GM21737 (cell line): Measurements from ENCODE around the gene ERGIC1.

Experiments
- ATAC-seq: cut with Tn5 transposase; IDR thresholded peaks from one replicate; pipeline ENCODE4 v1.9.1; 2021; ENCODE audit warnings: mild to moderate bottlenecking, moderate library complexity; ENCODE audit not compliant: unreplicated experiment

Gene ERGIC1

GRCh38 chr5:172898843-172899369 lies 64.9 kb downstream of the ERGIC1 start:
- ATAC-seq, result no peak

- ATAC-seq, result no peak
Measured at GRCh38 chr5:172899436-172899835, 65.4 kb downstream of the ERGIC1 start.

GRCh38 chr5:172901012-172901780 lies 67.1 kb downstream of the ERGIC1 start:
- no peak for ATAC-seq

DNA sequence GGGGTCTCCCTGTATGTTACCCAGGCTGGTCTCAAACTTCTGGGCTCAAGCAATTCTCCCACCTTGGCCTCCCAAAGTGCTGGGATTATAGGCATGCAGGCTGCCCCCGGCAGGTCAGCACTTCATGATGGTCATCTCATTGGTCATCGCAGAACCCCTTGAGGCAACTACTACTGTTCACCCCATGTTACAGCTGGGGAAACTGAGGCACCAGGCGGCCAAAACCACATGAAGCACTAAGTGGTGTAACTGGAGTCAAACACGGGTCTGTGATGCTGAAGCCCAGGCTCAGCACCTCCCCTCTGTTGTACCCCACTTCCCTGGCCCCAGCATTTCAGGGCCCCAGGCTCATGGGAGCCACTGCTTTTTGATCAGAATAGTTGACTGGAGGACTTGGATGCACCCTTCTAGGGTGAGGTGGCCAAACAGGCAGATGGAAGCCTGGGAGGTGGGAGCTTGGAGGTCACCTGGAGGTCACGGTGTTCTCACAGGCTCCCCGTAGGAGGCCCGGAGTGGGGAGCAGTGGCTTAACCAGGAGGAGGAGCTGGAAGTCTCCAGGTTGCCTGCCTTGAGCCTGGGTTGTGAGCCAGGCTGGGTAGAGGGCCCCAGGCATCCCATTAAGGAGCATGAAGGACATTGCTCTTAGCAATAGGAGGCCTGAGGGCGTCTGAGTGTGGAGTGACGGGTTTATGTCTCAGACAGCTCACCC lies 67.9 kb downstream of the ERGIC1 start:
- no peak for ATAC-seq

- ATAC-seq, result no peak
Measured at GRCh38 chr5:172902497-172903472, 68.7 kb downstream of the ERGIC1 start.

DNA sequence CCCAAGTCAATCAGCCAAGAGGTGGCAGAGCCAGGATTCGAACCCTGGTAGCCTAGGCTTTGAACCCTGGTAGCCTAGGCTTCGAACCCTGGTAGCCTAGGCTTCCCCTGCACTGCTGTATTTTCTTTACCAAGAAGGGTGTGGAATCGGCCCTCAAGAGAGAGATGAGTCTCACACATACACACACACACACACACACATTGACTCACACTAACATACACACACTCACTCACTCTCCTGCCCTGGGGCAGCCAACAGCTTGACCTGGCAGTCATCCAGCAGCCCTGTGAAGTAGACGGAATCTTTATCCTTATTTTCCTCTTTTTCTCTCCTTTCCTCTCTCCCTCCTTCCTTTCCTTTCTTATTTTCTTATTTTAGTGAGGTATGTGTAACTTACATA lies 69.7 kb downstream of the ERGIC1 start:
- no peak for ATAC-seq

DNA sequence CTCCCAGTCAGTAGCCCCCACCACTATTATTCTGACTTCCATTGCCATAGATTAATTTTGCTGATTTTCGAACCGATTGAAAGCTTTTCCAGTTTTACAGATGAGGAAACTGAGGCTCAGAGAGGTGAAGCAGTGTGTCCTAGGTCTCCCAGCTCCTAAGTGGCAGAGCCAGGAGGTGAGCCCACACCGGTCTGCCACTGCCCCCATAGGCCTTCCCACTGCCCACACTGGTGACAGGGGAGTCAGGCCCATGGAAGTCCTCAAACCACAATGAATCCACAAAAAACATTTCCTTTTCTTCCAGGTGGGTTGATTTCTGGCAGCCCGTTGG lies 70.2 kb downstream of the ERGIC1 start:
- no peak for ATAC-seq

GRCh38 chr5:172904643-172905345 lies 70.7 kb downstream of the ERGIC1 start:
- ATAC-seq, result no peak

DNA sequence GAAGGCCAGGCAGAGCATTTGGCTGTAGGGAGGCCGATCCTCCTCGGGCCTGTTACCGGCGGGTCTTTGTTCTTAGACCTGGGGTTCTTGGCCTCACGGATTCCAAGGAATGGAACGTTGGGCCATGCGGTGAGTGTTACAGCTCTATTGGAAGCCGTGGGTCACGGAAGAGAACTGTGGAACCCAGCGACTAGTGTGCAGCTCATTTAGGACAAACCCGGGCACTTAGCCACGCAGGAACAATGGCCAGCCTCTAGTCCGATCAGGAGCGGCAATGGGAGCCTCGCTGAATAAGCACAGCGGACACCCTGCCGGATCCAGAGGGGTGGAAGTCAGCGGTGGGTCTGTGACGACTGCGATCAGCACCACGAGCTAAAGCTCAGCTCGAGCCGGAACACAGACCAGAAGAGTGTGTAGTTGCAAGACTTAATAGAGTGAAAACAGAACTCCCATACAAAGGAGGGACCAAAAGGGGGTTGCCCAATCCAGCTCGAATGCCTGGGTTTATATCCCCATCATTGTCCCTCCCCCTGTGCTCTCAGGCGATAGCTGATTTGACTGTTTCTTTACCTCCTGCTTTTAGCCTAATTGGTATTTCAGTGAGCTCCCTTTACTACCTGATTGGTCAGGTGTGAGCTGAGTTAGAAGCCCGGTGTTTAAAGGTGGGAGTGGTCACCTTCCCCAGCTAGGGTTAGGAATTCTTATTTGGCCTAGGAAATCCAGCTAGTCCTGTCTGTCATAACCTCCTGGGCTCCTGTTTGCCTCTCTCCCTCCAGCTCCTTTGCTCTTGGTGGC lies 71.5 kb downstream of the ERGIC1 start:
- ATAC-seq, result no peak

- peak; percentile 49 for ATAC-seq
Measured at GRCh38 chr5:172906436-172906835, 72.4 kb downstream of the ERGIC1 start.

GRCh38 chr5:172906888-172907287 lies 72.8 kb downstream of the ERGIC1 start:
- ATAC-seq, result no peak

DNA sequence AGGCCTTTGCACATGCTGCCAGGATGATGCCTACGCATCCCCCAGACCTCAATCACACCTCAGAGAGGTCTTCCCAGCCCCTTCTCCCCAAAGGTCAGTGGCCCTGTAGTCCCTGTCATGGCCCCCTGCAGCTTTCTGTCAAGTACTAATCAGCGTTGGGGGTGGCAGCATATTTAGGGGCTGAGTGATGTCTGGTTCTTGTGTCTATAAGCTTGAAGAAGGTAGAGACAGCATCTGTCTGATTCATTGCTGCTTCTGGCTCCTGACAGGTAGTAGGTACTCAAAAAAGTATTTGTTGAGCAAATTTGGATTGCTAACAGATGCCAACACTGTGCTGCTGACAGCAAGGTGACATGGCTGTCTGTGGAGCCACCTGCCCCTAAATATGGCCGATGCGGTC lies 73.6 kb downstream of the ERGIC1 start:
- ATAC-seq, result no peak

DNA sequence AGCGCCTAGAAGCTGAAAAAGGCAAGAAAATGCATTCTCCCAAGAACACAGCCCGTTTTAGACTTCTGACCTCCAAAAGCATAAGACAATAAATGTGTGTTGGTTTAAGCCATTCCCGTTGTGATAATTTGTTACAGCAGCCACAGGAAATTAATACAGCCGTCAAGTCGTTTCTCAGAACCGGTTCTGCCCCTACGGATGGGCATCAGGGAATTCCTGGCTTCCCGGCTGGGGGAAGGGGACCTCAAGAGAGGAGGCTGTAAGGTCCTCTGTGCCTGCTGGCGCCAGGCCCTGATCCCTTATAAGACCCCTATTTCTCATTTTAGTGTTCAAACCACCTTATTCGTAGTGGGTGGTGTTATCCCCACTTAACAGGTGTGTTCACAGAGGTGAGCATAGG lies 74.6 kb downstream of the ERGIC1 start:
- ATAC-seq, result no peak

GRCh38 chr5:172909931-172910502 lies 76.0 kb downstream of the ERGIC1 start:
- no peak for ATAC-seq

GRCh38 chr5:172910828-172911627 lies 77.0 kb downstream of the ERGIC1 start:
- no peak for ATAC-seq

DNA sequence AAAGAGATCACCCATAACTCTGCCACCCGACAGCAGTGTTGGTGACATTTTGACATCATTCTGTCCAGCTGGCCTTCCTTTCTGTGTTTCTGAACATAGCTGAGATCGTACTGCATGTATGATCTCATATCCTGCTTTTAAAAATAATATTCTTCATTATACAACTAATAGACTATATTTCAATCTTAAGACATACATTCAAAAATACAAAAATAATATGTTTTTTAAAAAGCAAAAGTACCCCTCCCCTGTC lies 77.5 kb downstream of the ERGIC1 start:
- ATAC-seq, result no peak

- ATAC-seq, result no peak
Measured at GRCh38 chr5:172911976-172912375, 77.9 kb downstream of the ERGIC1 start.

GRCh38 chr5:172913117-172913850 lies 79.2 kb downstream of the ERGIC1 start:
- ATAC-seq, result no peak
